Endothelial cell of umbilical vein (primary cell): Measurements from ENCODE around the gene COL15A1. TPM values are rescaled to one million over a fixed set of nuclear protein-coding genes. Genes with fewer than 3 reads are reported as not detected.

Experiments
- BruUV-seq: library from RNA; stranded (reverse); fragments of 400-500 nt; replicated peaks from 2 replicates; lab custom pipeline; 2021; lab: Mats Ljungman, UMichigan
- CTCF ChIA-PET: fragments of 300-600, 350-600 bp; sonication (Branson Sonifier 250); formaldehyde crosslinking; loops from one replicate; lab custom pipeline; 2021; ENCODE audit warnings: antibody characterized with exemption, inconsistent platforms; lab: Charles Lee
- POLR2A ChIA-PET: fragments of 300-600, 350-600 bp; sonication (Branson Sonifier 250); formaldehyde crosslinking; loops from one replicate; lab custom pipeline; 2021; ENCODE audit warnings: antibody characterized with exemption, inconsistent platforms; lab: Charles Lee
- DNase-seq: peaks from one replicate; pipeline ENCODE4 v3.0.0-alpha.2; 2011; ENCODE audit warnings: low read depth, low spot score
- FAIRE-seq: peaks from 2 replicates; lab custom pipeline; 2011; peaks lifted over from hg19 to GRCh38; lab: Jason Lieb, UNC
- H2AFZ ChIP-seq: 2 replicates; pipeline ENCODE4 v1.6.0; 2012; ENCODE audit warnings: low read depth, low read length, control low read depth, inconsistent platforms
- H3K27ac ChIP-seq: 2 replicates; pipeline ENCODE4 v1.5.1; 2011; ENCODE audit warnings: low read depth, mild to moderate bottlenecking, control low read depth, low read length, moderate library complexity; ENCODE audit not compliant: insufficient read depth
- H3K27me3 ChIP-seq, 2 experiments: 2 replicates each; pipeline versions ENCODE4 v1.6.0 to v1.6.1; 2011; ENCODE audit warnings: low read length in 2 of 2, mixed read lengths in 1 of 2; ENCODE audit not compliant: control insufficient read depth in 2 of 2, insufficient read depth in 2 of 2
- H3K36me3 ChIP-seq, 2 experiments: 2 replicates in 1 of 2; 3 replicates in 1 of 2; pipeline ENCODE4 v1.5.1; 2011; ENCODE audit warnings: low read length in 2 of 2, mild to moderate bottlenecking in 1 of 2, moderate library complexity in 1 of 2; ENCODE audit not compliant: control insufficient read depth in 2 of 2, insufficient read depth in 2 of 2; ENCODE audit errors: extremely low read depth in 1 of 2
- H3K4me1 ChIP-seq: 3 replicates; pipeline ENCODE4 v1.5.1; 2011; ENCODE audit warnings: mild to moderate bottlenecking, low read length; ENCODE audit not compliant: control insufficient read depth, insufficient read depth; ENCODE audit errors: extremely low read depth
- H3K4me2 ChIP-seq: 2 replicates; pipeline ENCODE4 v1.6.1; 2011; ENCODE audit warnings: low read length, control low read depth, mixed read lengths; ENCODE audit not compliant: insufficient read depth
- H3K4me3 ChIP-seq, 3 experiments: fragments of 200-600 bp in 1 of 3; sonication (generic), shearing (Covaris generic) in 1 of 3; replicated peaks in 1 of 3; 2 replicates each; pipeline ENCODE4 v1.5.1; 2011 to 2016; ENCODE audit warnings: control low read depth in 3 of 3, low read length in 3 of 3, mild to moderate bottlenecking in 2 of 3, inconsistent platforms in 1 of 3, low read depth in 1 of 3, moderate library complexity in 1 of 3; ENCODE audit not compliant: insufficient read depth in 1 of 3
- H3K79me2 ChIP-seq: 2 replicates; pipeline ENCODE4 v1.6.0; 2012; ENCODE audit warnings: low read length, inconsistent platforms; ENCODE audit not compliant: control insufficient read depth, insufficient read depth
- H3K9ac ChIP-seq: replicated peaks from 2 replicates; pipeline ENCODE3; 2011; ENCODE audit warnings: low read length, control low read depth; ENCODE audit not compliant: insufficient read depth; ENCODE audit errors: extremely low read depth
- H3K9me1 ChIP-seq: replicated peaks from 3 replicates; pipeline ENCODE4 v1.6.0; 2011; ENCODE audit warnings: mild to moderate bottlenecking, low read length; ENCODE audit not compliant: control insufficient read depth, insufficient read depth; ENCODE audit errors: extremely low read depth
- H3K9me3 ChIP-seq: replicated peaks from 2 replicates; pipeline ENCODE4 v1.5.1; 2012; ENCODE audit warnings: low read length, inconsistent platforms; ENCODE audit not compliant: control insufficient read depth, insufficient read depth
- H4K20me1 ChIP-seq: replicated peaks from 2 replicates; pipeline ENCODE3; 2011; ENCODE audit warnings: mild to moderate bottlenecking, low read length; ENCODE audit not compliant: control insufficient read depth, insufficient read depth; ENCODE audit errors: extremely low read depth
- EZH2 ChIP-seq: IDR thresholded peaks from 2 replicates; pipeline ENCODE4 v1.6.1; 2012; ENCODE audit warnings: borderline replicate concordance, low read depth, mild to moderate bottlenecking, moderate library complexity, low read length, inconsistent platforms; ENCODE audit not compliant: severe bottlenecking
- FOS ChIP-seq: IDR thresholded peaks from 2 replicates; pipeline ENCODE4 v1.6.1; 2011; ENCODE audit warnings: mild to moderate bottlenecking, low read length, moderate library complexity, borderline replicate concordance; ENCODE audit not compliant: insufficient read depth
- GATA2 ChIP-seq: IDR thresholded peaks from 2 replicates; pipeline ENCODE4 v1.7.0; 2011; ENCODE audit warnings: low read depth, mild to moderate bottlenecking, moderate library complexity, mixed read lengths, low read length; ENCODE audit not compliant: insufficient read length, insufficient read depth
- JUN ChIP-seq: IDR thresholded peaks from 2 replicates; pipeline ENCODE4 v1.6.1; 2011; ENCODE audit warnings: borderline replicate concordance, low read depth; ENCODE audit not compliant: insufficient read length, insufficient read depth
- MYC ChIP-seq: IDR thresholded peaks from one replicate; pipeline ENCODE4 v1.6.1; 2011; ENCODE audit warnings: mild to moderate bottlenecking, low read depth, low read length
- POLR2A ChIP-seq: IDR thresholded peaks from 2 replicates; pipeline ENCODE4 v1.6.1; 2012; ENCODE audit warnings: low read depth, mild to moderate bottlenecking, control low read depth, low read length
- POLR2AphosphoS5 ChIP-seq: IDR thresholded peaks from 2 replicates; pipeline ENCODE4 v1.6.1; 2012; ENCODE audit warnings: low read depth, mild to moderate bottlenecking, control low read depth, low read length, moderate library complexity; ENCODE audit not compliant: insufficient read depth
- dilution Hi-C: fragments of 300-500 bp; cut with MboI; formaldehyde crosslinking; loops from one replicate; pipeline ENCODE4 v1.15.0; 2019; ENCODE audit warnings: low sequenced_read_pairs; ENCODE audit not compliant: extremely low pct_ligation_motif_present
- intact Hi-C: fragments of 100-400 bp; cut with micrococcal nuclease; formaldehyde crosslinking; loops from one replicate; pipeline ENCODE4 v1.10.0; 2022
- polyA plus RNA-seq, 4 experiments: library from polyadenylated mRNA; depleted of rRNA in 3 of 4; stranded (reverse) in 3 of 4; unstranded in 1 of 4; fragments of >200 nt; gene quantifications; 2 replicates each; pipeline versions ENCODE4 v1.2.1 to v1.2.3, GENCODE V29; 2011 to 2012; ENCODE audit warnings: missing spikeins in 1 of 4
- total RNA-seq: library from RNA; stranded (reverse); gene quantifications from 2 replicates; pipeline ENCODE4 v1.2.3, GENCODE V29; 2021
- TF ChIP-seq, protein P1 (sequence below): IDR thresholded peaks from 2 replicates; pipeline ENCODE4 v1.6.1; 2011; ENCODE audit not compliant: insufficient read depth, insufficient read length
- TF ChIP-seq, protein P2 (sequence below), 2 donors: IDR thresholded peaks; 1 replicate in 1 of 2; 2 replicates in 1 of 2; pipeline ENCODE4 v1.5.1; 2011; ENCODE audit warnings: low read length in 2 of 2, mild to moderate bottlenecking in 2 of 2, moderate library complexity in 2 of 2, control low read depth in 1 of 2, inconsistent platforms in 1 of 2, low read depth in 1 of 2; ENCODE audit not compliant: insufficient read depth in 1 of 2; ENCODE audit errors: extremely low read depth in 1 of 2

COL15A1 gene
- total and polyA plus RNA-seq, 2 donors (not counting 3 experiments of a cell fraction or from before 2014, with no cell fraction given) = not detected

DNA sequence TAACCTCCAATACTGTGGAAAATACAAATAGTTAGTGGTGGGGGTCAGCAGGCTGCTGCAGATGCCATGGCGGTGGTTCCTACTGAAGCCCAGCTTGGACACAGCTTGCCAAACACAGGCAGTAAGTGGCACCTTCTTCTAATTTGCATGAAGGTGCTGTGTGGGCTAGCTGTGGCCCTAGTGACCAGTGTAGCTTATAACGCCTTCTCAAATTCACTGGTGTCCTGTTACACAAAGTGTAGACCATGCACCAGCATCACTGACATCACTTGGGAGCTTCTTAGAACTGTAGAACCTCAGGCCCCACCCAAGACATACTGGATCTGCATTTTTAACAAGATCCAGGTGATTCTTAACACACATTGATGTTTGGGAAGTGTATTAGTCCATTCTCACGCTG lies 102.4 kb downstream of the COL15A1 start:
- FAIRE-seq (no peak), DNase-seq (no peak)
- no peak overlapping the region for H3K27ac ChIP-seq
- ChIA-PET POLR2A (no interaction called here), CTCF (no interaction called here)
- intact Hi-C loops (no loop called here), dilution Hi-C loops (no loop called here)
- H3K79me2 ChIP-seq = no peaks in the 10 kb centered on the region
- no peak overlapping the region for H3K9ac ChIP-seq
- no peaks in the 10 kb centered on the region for H3K9me1 ChIP-seq
- H4K20me1 ChIP-seq = no peaks in the 10 kb centered on the region
- H2AFZ ChIP-seq = no peak overlapping the region
- no peak overlapping the region for H3K4me3 ChIP-seq
- H3K9me3 ChIP-seq = no peaks in the 10 kb centered on the region
- no TSS peak for BruUV-seq
- no peak overlapping the region for H3K4me2 ChIP-seq
- no peaks in the 10 kb centered on the region for H3K27me3 ChIP-seq
- no peak for TF ChIP-seq JUN
- TF ChIP-seq, protein P1, sequence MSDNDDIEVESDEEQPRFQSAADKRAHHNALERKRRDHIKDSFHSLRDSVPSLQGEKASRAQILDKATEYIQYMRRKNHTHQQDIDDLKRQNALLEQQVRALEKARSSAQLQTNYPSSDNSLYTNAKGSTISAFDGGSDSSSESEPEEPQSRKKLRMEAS = no peak
- TF ChIP-seq, protein P2, sequence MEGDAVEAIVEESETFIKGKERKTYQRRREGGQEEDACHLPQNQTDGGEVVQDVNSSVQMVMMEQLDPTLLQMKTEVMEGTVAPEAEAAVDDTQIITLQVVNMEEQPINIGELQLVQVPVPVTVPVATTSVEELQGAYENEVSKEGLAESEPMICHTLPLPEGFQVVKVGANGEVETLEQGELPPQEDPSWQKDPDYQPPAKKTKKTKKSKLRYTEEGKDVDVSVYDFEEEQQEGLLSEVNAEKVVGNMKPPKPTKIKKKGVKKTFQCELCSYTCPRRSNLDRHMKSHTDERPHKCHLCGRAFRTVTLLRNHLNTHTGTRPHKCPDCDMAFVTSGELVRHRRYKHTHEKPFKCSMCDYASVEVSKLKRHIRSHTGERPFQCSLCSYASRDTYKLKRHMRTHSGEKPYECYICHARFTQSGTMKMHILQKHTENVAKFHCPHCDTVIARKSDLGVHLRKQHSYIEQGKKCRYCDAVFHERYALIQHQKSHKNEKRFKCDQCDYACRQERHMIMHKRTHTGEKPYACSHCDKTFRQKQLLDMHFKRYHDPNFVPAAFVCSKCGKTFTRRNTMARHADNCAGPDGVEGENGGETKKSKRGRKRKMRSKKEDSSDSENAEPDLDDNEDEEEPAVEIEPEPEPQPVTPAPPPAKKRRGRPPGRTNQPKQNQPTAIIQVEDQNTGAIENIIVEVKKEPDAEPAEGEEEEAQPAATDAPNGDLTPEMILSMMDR (IDR thresholded peaks at IDR 0.05; ENCODE audit: extremely low read depth in 1 of 2, insufficient read depth in 1 of 2, low read depth in 1 of 2, low read length in 2 of 2) = no peak
- TF ChIP-seq FOS = no peak
- no peak for TF ChIP-seq EZH2
- TF ChIP-seq POLR2AphosphoS5 = no peak
- no peak for TF ChIP-seq GATA2
- no peak for TF ChIP-seq POLR2A
- no peak for TF ChIP-seq MYC
- no peaks in the 10 kb centered on the region for H3K36me3 ChIP-seq
- no peaks in the 10 kb centered on the region for H3K4me1 ChIP-seq
